Kidney (tissue), 14 donors: ENCODE data around the gene STARD5. TPM values are rescaled to one million over a fixed set of nuclear protein-coding genes. Genes with fewer than 3 reads are reported as not detected.

Experiments
- DNase-seq, 5 donors: peaks; one replicate each; pipeline ENCODE4 v3.0.0-alpha.2; 2013 to 2020
- FAIRE-seq: peaks from 2 replicates; lab custom pipeline; 2012; peaks lifted over from hg19 to GRCh38; lab: Jason Lieb, UNC
- H3K27ac ChIP-seq, 2 donors: one replicate each; pipeline ENCODE4 v1.7.0; 2013; ENCODE audit warnings: low read depth in 2 of 2, low read length in 2 of 2, inconsistent platforms in 1 of 2
- H3K27me3 ChIP-seq: one replicate; pipeline ENCODE4 v1.7.1; 2013; ENCODE audit warnings: low read length, inconsistent platforms; ENCODE audit not compliant: control insufficient read depth, insufficient read depth
- H3K36me3 ChIP-seq, 3 donors: one replicate each; pipeline versions ENCODE4 v1.7.0 to v1.7.1; 2013; ENCODE audit warnings: low read length in 3 of 3, control low read depth in 1 of 3, inconsistent platforms in 1 of 3; ENCODE audit not compliant: insufficient read depth in 3 of 3, control insufficient read depth in 2 of 3
- H3K4me1 ChIP-seq, 3 donors: one replicate each; pipeline versions ENCODE4 v1.7.0 to v1.7.1; 2013; ENCODE audit warnings: low read length in 3 of 3, inconsistent platforms in 1 of 3, low read depth in 1 of 3; ENCODE audit not compliant: control insufficient read depth in 2 of 3, insufficient read depth in 2 of 3
- H3K4me3 ChIP-seq, 3 donors: one replicate each; pipeline versions ENCODE4 v1.7.0 to v1.8.1; 2013; ENCODE audit warnings: low read length in 3 of 3, control low read depth in 1 of 3, inconsistent platforms in 1 of 3
- H3K9ac ChIP-seq, 3 donors: one replicate each; pipeline versions ENCODE4 v1.7.0 to v1.7.1; 2013; ENCODE audit warnings: low read length in 3 of 3, control low read depth in 1 of 3, inconsistent platforms in 1 of 3
- H3K9me3 ChIP-seq, 3 donors: one replicate each; pipeline versions ENCODE4 v1.7.0 to v1.7.1; 2013; ENCODE audit warnings: low read length in 3 of 3, control low read depth in 1 of 3, inconsistent platforms in 1 of 3; ENCODE audit not compliant: control insufficient read depth in 2 of 3, insufficient read depth in 1 of 3
- CTCF ChIP-seq: IDR thresholded peaks from 3 replicates; pipeline ENCODE4 v1.5.1; 2012; ENCODE audit warnings: mild to moderate bottlenecking, moderate library complexity, borderline replicate concordance; ENCODE audit not compliant: insufficient read depth; ENCODE audit errors: extremely low read depth
- intact Hi-C: fragments of 100-400 bp; cut with DNase I; formaldehyde crosslinking; loops from one replicate; pipeline ENCODE4 v1.11.1; 2022
- polyA plus RNA-seq: library from polyadenylated mRNA; stranded (reverse); fragments of 350-450 nt; fragmentation: Illumina TruSeq; extraction: RNeasy Lipid Tissue Mini Kit (QIAGEN cat#74804); gene quantifications from one replicate; pipeline ENCODE4 v1.2.3, GENCODE V29; 2014; ENCODE audit warnings: low read depth, low replicate concordance; ENCODE audit not compliant: insufficient read depth
- total RNA-seq: library from RNA; stranded (reverse); fragmentation: NEBNext Ultra II Directional; extraction: Animal tissue kit (Norgen Biotek cat#: 25700); gene quantifications from one replicate; pipeline ENCODE4 v1.2.1, GENCODE V29; 2021
- donor health status: control.
- donor health status: control.
- donor health status: control.
- donor health status: control.
- donor health status: control.
- donor health status: DM: yes; HTN: yes; CAD: no.
- donor health status: Normal renal cell carcinoma (clear cell type).

Gene STARD5
- total and polyA plus RNA-seq, 2 donors from 2014 or later = 3.2 to 4.1 TPM

GRCh38 chr15:81284256-81285031 lies 39.5 kb downstream of the STARD5 start:
- intact Hi-C loops = loop anchor here (10.0 kb wide), 1 partner anchor 50 kb away; no protein-coding TSS in a partner anchor

GRCh38 chr15:81282911-81283310 lies 41.0 kb downstream of the STARD5 start:
- DNase-seq (peak in 1 of 5 donors; percentile 57), FAIRE-seq (no peak)
- Histone ChIP-seq H3K27ac (no peak overlapping the region), H3K4me1 (peaks cover 0 to 2% (median 0%) of the 10 kb centered on the region in 3 donors), H3K4me3 (no peak overlapping the region), H3K9ac (no peak overlapping the region), H3K36me3 (no peaks in the 10 kb centered on the region), H3K27me3 (no peaks in the 10 kb centered on the region), H3K9me3 (no peaks in the 10 kb centered on the region)
- TF ChIP-seq CTCF = no peak
- intact Hi-C loops = loop anchor here (10.0 kb wide), 1 partner anchor 52 kb away; no protein-coding TSS in a partner anchor

More at GRCh38 chr15:81284256-81285031, 39.5 kb downstream of the STARD5 start:
- Histone ChIP-seq H3K27ac (no peak overlapping the region), H3K9me3 (no peaks in the 10 kb centered on the region), H3K36me3 (no peaks in the 10 kb centered on the region), H3K4me1 (peaks cover 0 to 2% (median 0%) of the 10 kb centered on the region in 3 donors), H3K4me3 (no peak overlapping the region), H3K9ac (no peak overlapping the region), H3K27me3 (no peaks in the 10 kb centered on the region)
- no peak for FAIRE-seq
- DNase-seq = no peak
- TF ChIP-seq CTCF = no peak

- FAIRE-seq (no peak), DNase-seq (peak in 1 of 5 donors; percentile 50)
- Histone ChIP-seq H3K9ac (no peak overlapping the region), H3K27me3 (no peaks in the 10 kb centered on the region), H3K4me1 (peaks cover 0 to 2% (median 0%) of the 10 kb centered on the region in 3 donors), H3K27ac (no peak overlapping the region), H3K36me3 (no peaks in the 10 kb centered on the region), H3K9me3 (peaks cover 0 to under 1% (median 0%) of the 10 kb centered on the region in 3 donors), H3K4me3 (no peak overlapping the region)
- intact Hi-C loops = loop anchor here (10.0 kb wide), 1 partner anchor 52 kb away; no protein-coding TSS in a partner anchor
- TF ChIP-seq CTCF = no peak
These were observed 41.4 kb downstream of the STARD5 start for GRCh38 chr15:81282606-81282895.
